Cardiac septum (tissue), 1 donor: ENCODE results near the gene JAK1. TPM values are rescaled to one million over a fixed set of nuclear protein-coding genes. Genes with fewer than 3 reads are reported as not detected.
"Not testable (repeated sequence)": the region's sequence is repeated elsewhere in the genome, so short reads cannot be mapped to it uniquely, and the experiment has no call there.

Experiments used
- DNase-seq: peaks from one replicate; pipeline ENCODE4 v3.0.0-alpha.2; 2020; ENCODE audit warnings: low spot score
- intact Hi-C: fragments of 100-400 bp; cut with DNase I; formaldehyde crosslinking; loops from one replicate; pipeline ENCODE4 v1.14.0; 2022
- total RNA-seq: library from RNA; stranded (reverse); fragmentation: NEBNext Ultra II Directional; extraction: Animal tissue kit (Norgen Biotek cat#: 25700); gene quantifications from one replicate; pipeline ENCODE4 v1.2.1, GENCODE V29; 2021
- donor health status: DM: no; HTN: no; CAD: no.

The JAK1 gene
- total RNA-seq, 1 donor from 2014 or later, result 76.4 TPM

GRCh38 chr1:64933296-64934070 lies 32.9 kb downstream of the JAK1 start:
- intact Hi-C loops, result loop anchor here (5.0 kb wide), 1 partner anchor 36 kb away; no protein-coding TSS in a partner anchor

GRCh38 chr1:64932962-64933295 lies 33.4 kb downstream of the JAK1 start:
- intact Hi-C loops, result loop anchor here (5.0 kb wide), 1 partner anchor 36 kb away; no protein-coding TSS in a partner anchor
- no peak for DNase-seq

More at GRCh38 chr1:64933296-64934070, 32.9 kb downstream of the JAK1 start:
- no peak for DNase-seq

- DNase-seq, result not testable (repeated sequence)
- intact Hi-C loops, result loop anchor here (5.0 kb wide), 1 partner anchor 33 kb away; no protein-coding TSS in a partner anchor
Observed at GRCh38 chr1:64930640-64931039, 35.7 kb downstream of the JAK1 start.

- intact Hi-C loops, result no loop called here
- DNase-seq, result no peak
Observed at GRCh38 chr1:64929221-64929620, 37.1 kb downstream of the JAK1 start.

- DNase-seq, result no peak
- intact Hi-C loops, result no loop called here
Observed at GRCh38 chr1:64928325-64928724, 38.0 kb downstream of the JAK1 start.

- intact Hi-C loops, result no loop called here
- DNase-seq, result no peak
Observed at GRCh38 chr1:64925594-64925993, 40.8 kb downstream of the JAK1 start.

- no peak for DNase-seq
- intact Hi-C loops, result no loop called here
Observed at GRCh38 chr1:64923294-64923718, 43.0 kb downstream of the JAK1 start.

GRCh38 chr1:64922336-64922735 lies 44.0 kb downstream of the JAK1 start:
- intact Hi-C loops, result no loop called here
- DNase-seq, result no peak

- intact Hi-C loops, result no loop called here
- DNase-seq, result no peak
Observed at GRCh38 chr1:64921771-64922170, 44.6 kb downstream of the JAK1 start.

GRCh38 chr1:64920941-64921589 lies 45.3 kb downstream of the JAK1 start:
- intact Hi-C loops, result no loop called here
- no peak for DNase-seq

GRCh38 chr1:64919120-64919519 lies 47.2 kb downstream of the JAK1 start:
- DNase-seq, intact Hi-C loops: not testable (repeated sequence)

GRCh38 chr1:64917907-64918306 lies 48.4 kb downstream of the JAK1 start:
- no peak for DNase-seq
- intact Hi-C loops, result loop anchor here (2.0 kb wide), 1 partner anchor 19 kb away; no protein-coding TSS in a partner anchor

GRCh38 chr1:64917328-64917861 lies 49.0 kb downstream of the JAK1 start:
- intact Hi-C loops, result loop anchor here (2.0 kb wide), 1 partner anchor 19 kb away; no protein-coding TSS in a partner anchor
- DNase-seq, result no peak

GRCh38 chr1:64915381-64916274 lies 50.7 kb downstream of the JAK1 start:
- intact Hi-C loops, result loop anchor here (2.0 kb wide), 1 partner anchor 17 kb away; no protein-coding TSS in a partner anchor

GRCh38 chr1:64913361-64914015 lies 52.9 kb downstream of the JAK1 start:
- intact Hi-C loops, result no loop called here
- no peak for DNase-seq

More at GRCh38 chr1:64915381-64916274, 50.7 kb downstream of the JAK1 start:
- DNase-seq, result no peak

- DNase-seq, result no peak
- intact Hi-C loops, result no loop called here
Observed at GRCh38 chr1:64912191-64912590, 54.2 kb downstream of the JAK1 start.

- DNase-seq, result no peak
- intact Hi-C loops, result no loop called here
Observed at GRCh38 chr1:64911326-64911725, 55.0 kb downstream of the JAK1 start.

- DNase-seq, result no peak
- intact Hi-C loops, result no loop called here
Observed at GRCh38 chr1:64909031-64909430, 57.3 kb downstream of the JAK1 start.

GRCh38 chr1:64908575-64908974 lies 57.8 kb downstream of the JAK1 start:
- intact Hi-C loops, result no loop called here
- DNase-seq, result no peak
